HepG2 (cell line): ENCODE data around the gene OS9. TPM values are rescaled to one million over a fixed set of nuclear protein-coding genes. Genes with fewer than 3 reads are reported as not detected.
"Not testable (repeated sequence)": the region's sequence is repeated elsewhere in the genome, so short reads cannot be mapped to it uniquely, and the experiment has no call there.

Source experiments
- ATAC-seq: fragments of 200-7000 bp; cut with Tn5 transposase; 3 replicates; pipeline ENCODE4 v1.9.1; 2020; ENCODE audit warnings: mild to moderate bottlenecking, moderate library complexity
- BruUV-seq: library from RNA; stranded (reverse); fragments of 400-500 nt; replicated peaks from 2 replicates; lab custom pipeline; 2021; lab: Mats Ljungman, UMichigan
- CTCF ChIA-PET: fragments of 300-600 bp; formaldehyde crosslinking; extraction: SDS; loops from one replicate; lab custom pipeline; 2021; ENCODE audit warnings: low total read pairs, inconsistent platforms, low intra/inter-chr PET ratio; lab: Yijun Ruan, JAX
- POLR2A ChIA-PET: fragments of 350-600 bp; sonication (Branson Sonifier 250); formaldehyde crosslinking; loops from one replicate; lab custom pipeline; 2020; ENCODE audit warnings: antibody characterized with exemption, inconsistent platforms; lab: Yijun Ruan, JAX
- DNase-seq: peaks from one replicate; pipeline ENCODE4 v3.0.0-alpha.2; 2015; ENCODE audit warnings: low spot score
- FAIRE-seq: peaks from 3 replicates; lab custom pipeline; 2011; peaks lifted over from hg19 to GRCh38; lab: Jason Lieb, UNC
- H2AFZ ChIP-seq: one replicate; pipeline ENCODE4 v1.6.1; 2011; ENCODE audit warnings: low read length, inconsistent platforms
- H3K27ac ChIP-seq: fragments of 300-600 bp; 3 replicates; pipeline ENCODE4 v1.8.0; 2011; ENCODE audit warnings: mixed run types, mild to moderate bottlenecking, mixed read lengths, low read length, inconsistent platforms; ENCODE audit not compliant: insufficient read depth; ENCODE audit errors: extremely low read length
- H3K27me3 ChIP-seq, 2 experiments: fragments of 200-600 bp in 1 of 2; 2 replicates in 1 of 2; 3 replicates in 1 of 2; pipeline versions ENCODE4 v1.6.0 to v1.8.0; 2011; ENCODE audit warnings: low read length in 2 of 2, mild to moderate bottlenecking in 2 of 2, moderate library complexity in 2 of 2, inconsistent platforms in 1 of 2; ENCODE audit not compliant: insufficient read depth in 2 of 2, control insufficient read depth in 1 of 2
- H3K36me3 ChIP-seq, 2 experiments: fragments of 200-600 bp in 1 of 2; replicated peaks in 1 of 2; 2 replicates in 1 of 2; 3 replicates in 1 of 2; pipeline versions ENCODE4 v1.5.1 to v1.8.0; 2011; ENCODE audit warnings: low read length in 2 of 2, inconsistent platforms in 1 of 2; ENCODE audit not compliant: insufficient read depth in 2 of 2, control insufficient read depth in 1 of 2
- H3K4me1 ChIP-seq: 2 replicates; pipeline ENCODE4 v1.5.1; 2012; ENCODE audit warnings: low read length, inconsistent platforms; ENCODE audit not compliant: insufficient read depth
- H3K4me2 ChIP-seq: 2 replicates; pipeline ENCODE4 v1.6.0; 2011; ENCODE audit warnings: low read depth, low read length, inconsistent platforms
- H3K4me3 ChIP-seq, 3 experiments: fragments of 200-600 bp in 1 of 3; sonication (generic), shearing (Covaris generic) in 1 of 3; replicated peaks in 1 of 3; 2 replicates each; pipeline ENCODE4 v1.5.1; 2011 to 2016; ENCODE audit warnings: low read length in 3 of 3, inconsistent platforms in 2 of 3, low read depth in 2 of 3, mild to moderate bottlenecking in 2 of 3, control low read depth in 1 of 3, mixed read lengths in 1 of 3; ENCODE audit not compliant: insufficient read depth in 1 of 3
- H3K79me2 ChIP-seq: one replicate; pipeline ENCODE4 v1.6.1; 2011; ENCODE audit warnings: low read length, inconsistent platforms; ENCODE audit not compliant: insufficient read depth
- H3K9ac ChIP-seq: 2 replicates; pipeline ENCODE4 v1.6.0; 2011; ENCODE audit warnings: mild to moderate bottlenecking, low read depth, low read length, inconsistent platforms; ENCODE audit not compliant: insufficient read depth
- H3K9me3 ChIP-seq: 2 replicates; pipeline ENCODE4 v1.5.1; 2012; ENCODE audit warnings: mild to moderate bottlenecking, low read length
- H4K20me1 ChIP-seq: 2 replicates; pipeline ENCODE4 v1.6.0; 2011; ENCODE audit warnings: inconsistent platforms, mild to moderate bottlenecking, low read length, moderate library complexity; ENCODE audit not compliant: insufficient read depth
- ARID2 ChIP-seq: sonication (generic); formaldehyde crosslinking; IDR thresholded peaks from 2 replicates; pipeline ENCODE4 v1.8.1; 2022; ENCODE audit warnings: mild to moderate bottlenecking, missing genetic modification reagents, borderline replicate concordance
- PHF21A ChIP-seq: sonication (generic); formaldehyde crosslinking; IDR thresholded peaks from 2 replicates; pipeline ENCODE4 v1.5.0; 2020; ENCODE audit warnings: mild to moderate bottlenecking, missing genetic modification reagents
- SKIL ChIP-seq: sonication (generic); formaldehyde crosslinking; IDR thresholded peaks from 2 replicates; pipeline ENCODE4 v1.8.0; 2022; ENCODE audit warnings: missing genetic modification reagents, mild to moderate bottlenecking, moderate library complexity, borderline replicate concordance
- SPEN ChIP-seq: sonication (generic); formaldehyde crosslinking; IDR thresholded peaks from 2 replicates; pipeline ENCODE4 v1.5.1; 2020; ENCODE audit warnings: low read depth, mild to moderate bottlenecking, missing genetic modification reagents
- ZNF724P ChIP-seq: sonication (generic); formaldehyde crosslinking; IDR thresholded peaks from 2 replicates; pipeline ENCODE4 v1.8.0; 2022; ENCODE audit warnings: missing genetic modification reagents, borderline replicate concordance
- ZNF788 ChIP-seq: sonication (generic); formaldehyde crosslinking; IDR thresholded peaks from 2 replicates; pipeline ENCODE4 v1.5.0; 2020; ENCODE audit warnings: mild to moderate bottlenecking, missing genetic modification reagents, borderline replicate concordance
- whole genome bisulfite sequencing: methylation state at CpG from one replicate; pipeline ENCODE4 v1.1.6; 2017; ENCODE audit warnings: low lambda C conversion rate; 5-methylcytosine and 5-hydroxymethylcytosine counted together
- in situ Hi-C: cut with HindIII; loops from 2 replicates; pipeline ENCODE4 v1.10.0; 2017; ENCODE audit warnings: low pct_unique_long_range_greater_than_20kb; ENCODE audit not compliant: extremely low pct_ligation_motif_present
- intact Hi-C: fragments of 100-400 bp; cut with micrococcal nuclease; formaldehyde crosslinking; loops from one replicate; pipeline ENCODE4 v1.10.0; 2022; ENCODE audit not compliant: unreplicated experiment
- polyA plus RNA-seq, 8 experiments: library from polyadenylated mRNA; depleted of rRNA in 3 of 8; stranded (reverse) in 7 of 8; unstranded in 1 of 8; fragments of >200 nt; fragmentation: Illumina TruSeq in 4 of 8; extraction: Trizol in 4 of 8; gene quantifications; 2 replicates each; pipeline versions ENCODE4 v1.2.1 to v1.2.3, GENCODE V29; 2011 to 2016; ENCODE audit warnings: low read depth in 4 of 8, missing spikeins in 1 of 8, mixed read lengths in 1 of 8; ENCODE audit not compliant: insufficient read depth in 1 of 8
- total RNA-seq, 5 experiments: library from RNA; depleted of rRNA; stranded (reverse); fragments of >200 nt; fragmentation: Illumina TruSeq; extraction: Trizol; gene quantifications; 2 replicates each; pipeline ENCODE4 v1.2.3, GENCODE V29; 2016; ENCODE audit warnings: low read depth in 1 of 5

The OS9 gene
- total and polyA plus RNA-seq, 2 of the 13 experiments (the other 11 are each of a cell fraction or from before 2014, with no cell fraction given), result 156 to 206 TPM

- no peaks in the 10 kb centered on the region for H3K4me1 ChIP-seq
- in situ Hi-C loops (no loop called here), intact Hi-C loops (no loop called here)
- H3K9me3 ChIP-seq, result peaks cover 14% of the 10 kb centered on the region
- no peaks in the 10 kb centered on the region for H3K36me3 ChIP-seq
- DNase-seq (no peak), ATAC-seq (no peak), FAIRE-seq (no peak)
- POLR2A ChIA-PET, result no interaction called here
- no peaks in the 10 kb centered on the region for H4K20me1 ChIP-seq
- H3K27ac ChIP-seq, result no peak overlapping the region
- CTCF ChIA-PET, result no interaction called here
- no peaks in the 10 kb centered on the region for H3K79me2 ChIP-seq
- no peak overlapping the region for H3K4me3 ChIP-seq
- no TSS peak for BruUV-seq
- no peak overlapping the region for H3K4me2 ChIP-seq
- 16% methylated on average over 4 of the region's 4 CpGs for WGBS
- no peak overlapping the region for H2AFZ ChIP-seq
- H3K27me3 ChIP-seq, result peaks cover 0 to 9% of the 10 kb centered on the region in 2 experiments; a peak in 1 of 5 replicates
- TF ChIP-seq PHF21A (no peak), ZNF788 (CRISPR knock-in tag) (no peak), ZNF724P (CRISPR knock-in tag) (peak; percentile 84; the same call in 1 of the 2 replicates), SPEN (no peak), ARID2 (CRISPR knock-in tag) (no peak), SKIL (no peak)
- no peak overlapping the region for H3K9ac ChIP-seq
Observed at GRCh38 chr12:57661376-57661775, 32.6 kb upstream of the OS9 start.

GRCh38 chr12:57665066-57665820 lies 28.7 kb upstream of the OS9 start:
- H3K36me3 ChIP-seq, H3K4me2 ChIP-seq, H3K4me3 ChIP-seq, H3K9ac ChIP-seq, H3K79me2 ChIP-seq, H2AFZ ChIP-seq, CTCF ChIA-PET, FAIRE-seq, intact Hi-C loops, H4K20me1 ChIP-seq, BruUV-seq, H3K27me3 ChIP-seq, ATAC-seq, H3K27ac ChIP-seq, in situ Hi-C loops, DNase-seq, H3K4me1 ChIP-seq, POLR2A ChIA-PET: not testable (repeated sequence)
- WGBS, result 59% methylated on average over 22 of the region's 34 CpGs
- H3K9me3 ChIP-seq, result peaks cover 14% of the 10 kb centered on the region
